Measurements from ENCODE around the gene ADCY5. TPM values are rescaled to one million over a fixed set of nuclear protein-coding genes. Genes with fewer than 3 reads are reported as not detected.
"Not testable (repeated sequence)": the region's sequence is repeated elsewhere in the genome, so short reads cannot be mapped to it uniquely, and the experiment has no call there.

ADCY5 gene
- total RNA-seq, 4 donors from 2014 or later, result 13.3 to 27.4 (median 21.7) TPM

DNA sequence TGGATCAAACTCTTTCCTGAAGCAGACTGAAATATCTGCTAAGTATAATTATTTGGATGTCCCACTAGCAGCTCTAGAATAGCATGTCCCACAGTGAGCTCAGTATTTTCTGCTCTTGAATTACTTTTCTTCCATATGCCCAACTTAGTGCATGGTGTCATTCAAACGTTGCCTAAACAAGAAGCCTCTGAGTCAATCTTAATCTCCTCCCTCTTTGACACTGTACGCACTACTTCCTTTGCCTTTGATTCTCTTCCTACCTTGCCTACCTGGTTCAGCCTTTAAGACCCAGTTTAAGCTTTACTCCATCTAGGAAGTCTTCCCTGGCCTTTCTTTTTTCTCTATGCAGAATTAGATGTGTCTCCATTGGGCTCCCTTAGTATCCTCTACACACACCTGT lies 192.6 kb downstream of the ADCY5 start:
- Histone ChIP-seq H3K36me3 (peaks cover 0 to 29% (median 0%) of the 10 kb centered on the region in 3 donors), H3K9me3 (no peaks in the 10 kb centered on the region), H3K4me1 (peaks cover 0 to 3% (median 0%) of the 10 kb centered on the region in 4 donors), H3K27ac (no peak overlapping the region), H3K27me3 (no peaks in the 10 kb centered on the region), H3K4me3 (no peak overlapping the region)
- 70 to 72% methylated on average over 2 of the region's 2 CpGs for WGBS, 2 donors
- no peak for DNase-seq (ENCODE audit: low spot score in 2 of 2)
- TF ChIP-seq POLR2A (IDR thresholded peaks at IDR 0.05) (no peak), EP300 (IDR thresholded peaks at IDR 0.05) (no peak)
- TF ChIP-seq, protein P1, sequence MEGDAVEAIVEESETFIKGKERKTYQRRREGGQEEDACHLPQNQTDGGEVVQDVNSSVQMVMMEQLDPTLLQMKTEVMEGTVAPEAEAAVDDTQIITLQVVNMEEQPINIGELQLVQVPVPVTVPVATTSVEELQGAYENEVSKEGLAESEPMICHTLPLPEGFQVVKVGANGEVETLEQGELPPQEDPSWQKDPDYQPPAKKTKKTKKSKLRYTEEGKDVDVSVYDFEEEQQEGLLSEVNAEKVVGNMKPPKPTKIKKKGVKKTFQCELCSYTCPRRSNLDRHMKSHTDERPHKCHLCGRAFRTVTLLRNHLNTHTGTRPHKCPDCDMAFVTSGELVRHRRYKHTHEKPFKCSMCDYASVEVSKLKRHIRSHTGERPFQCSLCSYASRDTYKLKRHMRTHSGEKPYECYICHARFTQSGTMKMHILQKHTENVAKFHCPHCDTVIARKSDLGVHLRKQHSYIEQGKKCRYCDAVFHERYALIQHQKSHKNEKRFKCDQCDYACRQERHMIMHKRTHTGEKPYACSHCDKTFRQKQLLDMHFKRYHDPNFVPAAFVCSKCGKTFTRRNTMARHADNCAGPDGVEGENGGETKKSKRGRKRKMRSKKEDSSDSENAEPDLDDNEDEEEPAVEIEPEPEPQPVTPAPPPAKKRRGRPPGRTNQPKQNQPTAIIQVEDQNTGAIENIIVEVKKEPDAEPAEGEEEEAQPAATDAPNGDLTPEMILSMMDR (IDR thresholded peaks at IDR 0.05), result no peak

- no peaks in the 10 kb centered on the region for H3K27me3 ChIP-seq
- no peak overlapping the region for H3K4me3 ChIP-seq
- no peak for DNase-seq (ENCODE audit: low spot score in 2 of 2)
- no peaks in the 10 kb centered on the region for H3K9me3 ChIP-seq
- TF ChIP-seq POLR2A (IDR thresholded peaks at IDR 0.05) (no peak), EP300 (IDR thresholded peaks at IDR 0.05) (no peak)
- TF ChIP-seq, protein P1 (IDR thresholded peaks at IDR 0.05), result no peak
- no peak overlapping the region for H3K27ac ChIP-seq
- H3K36me3 ChIP-seq, result peaks cover 0 to 64% (median 3%) of the 10 kb centered on the region in 3 donors
- WGBS, 2 donors, result 36 to 38% methylated on average over 3 of the region's 3 CpGs
- H3K4me1 ChIP-seq, result peaks cover 0 to 11% (median 0%) of the 10 kb centered on the region in 4 donors
Measured at GRCh38 chr3:123246866-123247265, 202.0 kb downstream of the ADCY5 start.

GRCh38 chr3:123244128-123244527 lies 204.8 kb downstream of the ADCY5 start:
- Histone ChIP-seq H3K4me1 (peaks cover 0 to 11% (median 0%) of the 10 kb centered on the region in 4 donors), H3K4me3 (no peak overlapping the region), H3K27ac (no peak overlapping the region), H3K9me3 (no peaks in the 10 kb centered on the region), H3K27me3 (no peaks in the 10 kb centered on the region), H3K36me3 (peaks cover 0 to 67% (median 3%) of the 10 kb centered on the region in 3 donors)
- TF ChIP-seq EP300 (IDR thresholded peaks at IDR 0.05), result no peak
- DNase-seq (ENCODE audit: low spot score in 2 of 2), result no peak
- WGBS, 2 donors, result 75 to 77% methylated on average over 4 of the region's 4 CpGs

GRCh38 chr3:123239756-123240155 lies 209.1 kb downstream of the ADCY5 start:
- H3K9me3 ChIP-seq, result no peaks in the 10 kb centered on the region
- no peak overlapping the region for H3K27ac ChIP-seq
- peaks cover 0 to 55% (median 0%) of the 10 kb centered on the region in 3 donors for H3K36me3 ChIP-seq
- H3K4me1 ChIP-seq, result peaks cover 0 to under 1% (median 0%) of the 10 kb centered on the region in 4 donors
- 96 to 100% methylated on average over 1 of the region's 1 CpG for WGBS, 2 donors
- TF ChIP-seq, protein P1 (IDR thresholded peaks at IDR 0.05), result no peak
- no peak for TF ChIP-seq POLR2A (IDR thresholded peaks at IDR 0.05)
- no peak for TF ChIP-seq EP300 (IDR thresholded peaks at IDR 0.05)
- H3K4me3 ChIP-seq, result no peak overlapping the region
- DNase-seq (ENCODE audit: low spot score in 2 of 2), result no peak
- no peaks in the 10 kb centered on the region for H3K27me3 ChIP-seq

- not testable (repeated sequence) for H3K9me3 ChIP-seq; H3K27me3 ChIP-seq; H3K4me3 ChIP-seq; DNase-seq (ENCODE audit: low spot score in 2 of 2); H3K4me1 ChIP-seq; H3K27ac ChIP-seq
- WGBS, 2 donors, result 93 to 100% methylated on average over 2 of the region's 2 CpGs
- peaks cover 0 to 59% (median 0%) of the 10 kb centered on the region in 3 donors for H3K36me3 ChIP-seq
Measured at GRCh38 chr3:123239186-123239585, 209.7 kb downstream of the ADCY5 start.

DNA sequence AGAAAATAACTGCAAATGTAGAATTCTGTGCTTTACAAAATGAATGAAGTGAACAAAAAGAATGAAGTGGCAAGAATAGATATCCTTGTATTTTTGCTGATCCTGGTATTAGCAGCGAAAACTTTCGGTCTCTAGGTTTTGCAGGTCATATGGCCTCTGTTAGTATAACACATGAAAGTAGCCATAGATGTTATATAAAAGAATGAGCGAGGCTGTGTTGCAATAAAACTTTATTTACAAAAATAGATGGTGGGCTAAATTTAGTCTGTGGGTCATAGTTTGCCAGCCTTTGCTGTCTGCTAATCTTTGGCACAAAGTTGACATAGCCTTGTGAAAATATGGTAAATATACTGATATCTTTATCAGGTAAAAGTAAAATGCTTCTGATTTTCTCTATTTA lies 212.0 kb downstream of the ADCY5 start:
- peaks cover 0 to 64% (median 0%) of the 10 kb centered on the region in 3 donors for H3K36me3 ChIP-seq
- H3K27ac ChIP-seq, result no peak overlapping the region
- DNase-seq (ENCODE audit: low spot score in 2 of 2), result no peak
- no peak for TF ChIP-seq EP300 (IDR thresholded peaks at IDR 0.05)
- TF ChIP-seq, protein P1 (IDR thresholded peaks at IDR 0.05), result no peak
- no peak for TF ChIP-seq POLR2A (IDR thresholded peaks at IDR 0.05)
- H3K4me1 ChIP-seq, result no peaks in the 10 kb centered on the region
- H3K4me3 ChIP-seq, result no peak overlapping the region
- no peaks in the 10 kb centered on the region for H3K9me3 ChIP-seq
- H3K27me3 ChIP-seq, result no peaks in the 10 kb centered on the region
- WGBS, 2 donors, result 91 to 93% methylated on average over 3 of the region's 3 CpGs

Other genes with a start within 250 kb of the ADCY5 start
- 10 to 100 TPM; 17.7 to 49.4 (median 24.2) TPM for gene SEC22A, start 247.1 kb downstream of the ADCY5 start, total RNA-seq
- 10 to 100 TPM; 24.9 to 51.6 (median 36.0) TPM for gene HACD2, start 136.0 kb upstream of the ADCY5 start, total RNA-seq